Measurements from ENCODE around the gene CHMP5.

The CHMP5 gene

DNA sequence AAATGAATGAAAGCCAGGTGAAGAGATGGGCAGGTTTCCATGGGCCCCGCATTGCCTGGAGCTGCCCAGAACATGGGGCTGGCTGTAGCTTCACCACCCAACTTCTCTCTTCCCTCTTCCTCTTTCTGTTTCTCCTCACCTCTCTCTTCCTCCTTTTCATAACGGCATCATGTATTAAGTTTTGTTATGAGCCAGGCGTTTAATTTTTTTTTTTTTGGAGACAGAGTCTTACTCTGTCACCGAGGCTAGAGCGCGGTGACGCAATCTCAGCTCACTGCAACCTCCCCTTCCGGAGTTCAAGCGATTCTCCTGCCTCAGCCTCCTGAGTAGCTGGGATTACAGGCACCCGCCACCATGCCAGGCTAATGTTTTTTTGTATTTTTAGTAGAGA, 37.8 kb upstream of the CHMP5 start:
- no peak overlapping the region for H3K27ac ChIP-seq
- no peak for TF ChIP-seq ZFX (IDR thresholded peaks at IDR 0.05; ENCODE audit: borderline replicate concordance)

DNA sequence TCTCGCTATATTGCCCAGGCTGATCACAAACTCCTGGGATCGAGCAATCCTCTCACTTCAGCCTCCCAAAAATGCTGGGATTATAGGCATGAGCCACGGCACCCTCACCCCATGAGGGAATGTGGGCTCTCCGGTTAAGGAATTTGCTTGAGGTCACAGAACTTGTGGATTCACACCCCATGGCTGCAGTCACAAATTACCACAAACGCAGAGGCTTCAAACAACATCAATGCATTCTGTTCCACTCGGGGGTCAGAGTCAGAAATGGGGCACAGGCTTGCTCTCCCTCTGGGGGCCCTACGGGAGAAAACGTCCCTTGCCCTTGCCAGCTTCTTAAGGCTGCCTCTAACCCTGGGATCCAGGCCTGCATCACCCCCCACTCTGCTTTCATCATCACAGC, 37.1 kb upstream of the CHMP5 start:
- TF ChIP-seq, protein P1, sequence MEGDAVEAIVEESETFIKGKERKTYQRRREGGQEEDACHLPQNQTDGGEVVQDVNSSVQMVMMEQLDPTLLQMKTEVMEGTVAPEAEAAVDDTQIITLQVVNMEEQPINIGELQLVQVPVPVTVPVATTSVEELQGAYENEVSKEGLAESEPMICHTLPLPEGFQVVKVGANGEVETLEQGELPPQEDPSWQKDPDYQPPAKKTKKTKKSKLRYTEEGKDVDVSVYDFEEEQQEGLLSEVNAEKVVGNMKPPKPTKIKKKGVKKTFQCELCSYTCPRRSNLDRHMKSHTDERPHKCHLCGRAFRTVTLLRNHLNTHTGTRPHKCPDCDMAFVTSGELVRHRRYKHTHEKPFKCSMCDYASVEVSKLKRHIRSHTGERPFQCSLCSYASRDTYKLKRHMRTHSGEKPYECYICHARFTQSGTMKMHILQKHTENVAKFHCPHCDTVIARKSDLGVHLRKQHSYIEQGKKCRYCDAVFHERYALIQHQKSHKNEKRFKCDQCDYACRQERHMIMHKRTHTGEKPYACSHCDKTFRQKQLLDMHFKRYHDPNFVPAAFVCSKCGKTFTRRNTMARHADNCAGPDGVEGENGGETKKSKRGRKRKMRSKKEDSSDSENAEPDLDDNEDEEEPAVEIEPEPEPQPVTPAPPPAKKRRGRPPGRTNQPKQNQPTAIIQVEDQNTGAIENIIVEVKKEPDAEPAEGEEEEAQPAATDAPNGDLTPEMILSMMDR (IDR thresholded peaks at IDR 0.05), result no peak
- no peak for TF ChIP-seq ZFX (IDR thresholded peaks at IDR 0.05; ENCODE audit: borderline replicate concordance)
- H3K27ac ChIP-seq, result no peak overlapping the region

DNA sequence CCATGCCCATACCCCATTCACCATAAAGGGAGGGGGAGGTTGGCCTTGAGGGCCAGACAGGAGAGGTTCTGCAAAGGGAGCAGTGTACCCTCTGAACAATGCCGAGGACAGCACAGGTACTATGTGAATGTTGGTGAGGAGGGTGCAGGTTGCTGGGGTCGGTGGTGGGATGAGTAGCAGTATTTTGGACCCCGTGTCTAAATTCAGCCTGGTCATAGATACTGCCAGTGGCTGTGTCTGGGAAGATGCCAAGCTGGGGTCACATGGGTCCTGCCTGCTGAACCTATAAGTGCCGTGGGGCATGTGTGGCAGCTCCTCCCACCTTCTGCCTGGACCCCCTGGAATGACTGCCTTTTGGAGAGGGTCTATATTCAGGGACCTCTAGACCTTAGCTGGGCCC, 36.2 kb upstream of the CHMP5 start:
- TF ChIP-seq ZFX (IDR thresholded peaks at IDR 0.05; ENCODE audit: borderline replicate concordance), result no peak
- TF ChIP-seq, protein P1 (IDR thresholded peaks at IDR 0.05), result no peak
- H3K27ac ChIP-seq, result peak overlapping the region; percentile 62

DNA sequence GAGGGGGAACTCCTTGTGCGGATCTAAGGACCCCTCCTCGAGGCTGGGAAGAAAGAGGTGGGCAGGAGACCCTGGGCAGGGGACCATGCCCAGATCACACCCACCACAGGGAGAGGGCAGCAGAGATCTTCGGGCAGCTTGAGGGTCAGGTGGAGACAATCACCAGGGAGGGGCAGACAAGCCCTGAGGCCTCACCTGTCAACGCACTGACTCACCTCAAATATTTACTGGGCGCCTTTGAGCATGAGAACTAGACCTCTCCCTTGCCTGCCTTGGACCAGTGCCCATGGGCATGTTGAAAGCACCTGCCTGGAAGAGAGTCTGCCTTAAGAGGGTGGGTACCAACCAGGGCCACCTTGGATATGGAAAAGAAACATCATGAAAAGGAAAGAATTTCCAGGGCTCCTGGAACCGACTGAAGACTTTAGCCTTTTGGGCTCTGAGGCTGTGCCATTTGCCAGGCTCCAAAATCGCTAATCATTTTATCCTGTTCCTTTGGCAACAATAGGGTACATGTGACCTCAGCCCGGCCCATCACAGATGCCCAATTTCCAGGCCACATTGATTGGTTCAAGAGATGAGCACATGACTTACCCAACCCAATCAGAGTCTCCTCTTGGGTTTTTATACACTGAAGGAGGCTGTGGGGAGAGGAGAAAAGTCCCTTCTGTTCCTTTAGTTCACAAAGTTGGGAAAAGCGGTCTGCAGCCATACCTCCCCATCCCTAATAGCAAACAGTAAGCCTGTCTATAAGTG, 35.3 kb upstream of the CHMP5 start:
- TF ChIP-seq ZFX (IDR thresholded peaks at IDR 0.05; ENCODE audit: borderline replicate concordance), result no peak
- TF ChIP-seq, protein P1 (IDR thresholded peaks at IDR 0.05), result peak; percentile 79
- peak overlapping the region; percentile 62 for H3K27ac ChIP-seq

DNA sequence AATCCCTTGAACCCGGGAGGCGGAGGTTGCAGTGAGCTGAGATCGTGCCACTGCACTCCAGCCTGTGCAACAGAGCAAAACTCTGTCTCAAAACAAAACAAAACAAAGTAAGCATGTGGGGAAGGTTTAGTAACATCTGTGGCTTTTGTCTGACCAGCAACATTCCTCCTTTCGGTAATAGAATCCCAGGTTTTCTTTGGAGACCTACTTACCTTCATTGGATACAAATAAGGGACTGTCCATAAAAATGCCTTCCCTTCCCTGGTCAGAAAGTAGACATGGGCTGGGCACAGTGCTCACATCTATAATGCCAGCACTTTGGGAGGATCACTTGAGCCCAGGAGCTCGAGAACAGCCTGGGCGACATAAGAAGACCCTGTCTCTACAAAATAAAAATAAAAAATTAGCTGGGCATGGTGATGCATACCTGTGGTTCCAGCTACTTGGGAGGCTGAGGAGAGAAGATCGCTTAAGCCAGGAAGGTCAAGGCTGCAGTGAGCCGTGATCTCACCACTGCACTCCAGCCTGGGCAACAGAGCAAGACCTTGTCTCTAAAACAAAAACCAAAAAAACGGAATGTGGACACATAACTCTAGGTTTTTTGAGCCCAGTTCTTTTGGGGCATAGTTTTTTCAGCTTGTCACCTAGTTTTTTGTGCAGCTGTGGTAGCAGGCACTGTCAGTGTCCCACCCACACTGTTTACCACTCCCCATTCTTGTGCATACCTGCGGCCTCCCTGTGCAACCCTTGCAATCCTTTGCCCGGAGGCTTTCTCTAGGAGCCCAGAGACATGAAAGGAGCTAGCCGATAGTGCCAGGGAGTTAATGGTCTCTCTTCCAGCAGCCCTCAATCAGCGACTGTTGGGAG, 33.9 kb upstream of the CHMP5 start:
- peak overlapping the region; percentile 62 for H3K27ac ChIP-seq
- TF ChIP-seq ZFX (IDR thresholded peaks at IDR 0.05; ENCODE audit: borderline replicate concordance), result no peak
- TF ChIP-seq, protein P1 (IDR thresholded peaks at IDR 0.05), result no peak

DNA sequence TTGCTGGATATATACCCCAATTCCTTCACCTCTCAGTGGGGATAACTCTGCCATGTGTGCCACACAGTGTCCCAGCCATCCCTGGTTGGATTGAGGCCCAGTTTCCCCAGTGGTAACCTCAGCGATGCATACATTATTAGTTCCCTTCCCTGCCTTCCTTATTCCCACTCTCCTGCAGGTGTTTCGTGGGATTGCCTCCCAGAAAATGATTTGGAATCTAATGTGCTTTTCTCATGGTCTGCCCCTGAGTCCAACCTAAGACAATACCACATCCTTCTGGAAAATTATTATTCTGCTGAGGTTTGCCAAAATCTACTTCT, 33.3 kb upstream of the CHMP5 start:
- TF ChIP-seq, protein P1 (IDR thresholded peaks at IDR 0.05), result no peak
- no peak overlapping the region for H3K27ac ChIP-seq

DNA sequence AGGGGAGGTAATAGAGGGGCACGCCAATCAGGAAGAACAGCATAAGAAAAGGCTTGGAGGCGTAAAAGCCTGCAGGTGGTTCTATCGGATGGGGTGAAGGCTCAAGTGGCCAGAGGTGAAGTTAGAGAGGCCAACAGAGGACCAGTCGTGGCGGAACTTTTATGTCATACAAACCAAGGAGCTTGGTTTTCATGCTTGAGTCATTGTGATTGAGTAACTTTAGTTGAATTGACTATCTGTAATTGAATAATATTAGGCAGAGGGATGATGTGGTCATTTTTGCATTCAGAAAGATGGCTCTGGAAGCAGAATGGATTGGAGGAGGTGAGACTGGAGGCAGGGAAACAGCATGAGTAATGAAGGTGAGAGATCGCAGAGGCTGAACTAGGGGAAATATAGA, 32.0 kb upstream of the CHMP5 start:
- no peak for TF ChIP-seq ZFX (IDR thresholded peaks at IDR 0.05; ENCODE audit: borderline replicate concordance)
- TF ChIP-seq, protein P1 (IDR thresholded peaks at IDR 0.05), result no peak
- no peak overlapping the region for H3K27ac ChIP-seq
